ENCODE results near the gene TIMP1. TPM values are rescaled to one million over a fixed set of nuclear protein-coding genes. Genes with fewer than 3 reads are reported as not detected.

The TIMP1 gene
- total RNA-seq, 1 experiment from 2014 or later: 35.4 TPM

DNA sequence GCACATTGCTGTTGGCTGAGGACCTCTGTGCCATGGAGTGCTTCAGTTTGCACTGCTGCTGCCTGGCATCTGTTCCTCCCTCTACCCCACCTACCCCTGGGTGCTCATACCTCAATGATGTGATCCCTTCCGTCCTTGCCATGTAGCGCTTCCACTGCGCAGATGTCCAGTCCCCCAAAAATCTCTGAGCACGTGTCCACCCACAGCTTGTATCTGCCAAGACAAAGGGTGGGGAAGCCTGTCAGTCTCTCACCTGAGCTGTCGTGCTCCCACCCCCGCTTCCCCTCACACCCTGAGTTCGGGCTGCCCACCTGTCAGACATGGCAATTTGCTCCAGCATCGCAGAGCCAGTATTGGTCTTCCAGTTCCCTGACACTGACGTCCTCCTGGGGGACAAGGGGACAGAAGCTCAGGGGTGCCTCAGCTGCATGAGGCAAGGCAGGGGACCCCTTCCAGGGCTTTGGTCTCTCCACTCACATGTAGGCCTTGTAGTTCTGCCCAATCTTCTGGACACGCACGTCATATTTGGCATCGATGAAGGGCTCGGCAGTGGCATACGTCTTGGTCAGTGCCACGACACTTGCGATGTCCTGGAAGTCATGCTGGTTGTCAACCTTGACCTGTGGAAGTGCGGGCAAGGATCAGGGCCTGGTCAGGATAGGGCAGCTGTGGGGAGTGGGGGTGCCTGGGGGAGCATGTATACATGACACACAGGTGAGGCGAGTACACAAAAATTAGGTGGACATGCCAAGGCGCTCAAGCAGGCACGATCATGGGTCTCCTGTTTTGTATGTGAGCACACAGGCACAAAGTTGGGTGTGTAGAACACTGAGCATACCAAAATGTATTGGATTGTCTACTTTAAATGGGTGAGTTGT is 6.0 kb upstream of the TIMP1 start:
- H3K27ac Mint-ChIP-seq: peak overlapping the region; percentile 41; the same call in 1 of the 2 replicates
- H3K9me3 Mint-ChIP-seq: no peaks in the 10 kb centered on the region

GRCh38 chrX:47577424-47577823 is 4.8 kb upstream of the TIMP1 start:
- ATAC-seq (no peak), DNase-seq (ENCODE audit: low spot score) (no peak)
- TF ChIP-seq ATF2 (CRISPR knock-in tag; IDR thresholded peaks at IDR 0.05; ENCODE audit: borderline replicate concordance, low read depth) (no peak), EMX1 (CRISPR knock-in tag; IDR thresholded peaks at IDR 0.05) (no peak), IRF2 (CRISPR knock-in tag; IDR thresholded peaks at IDR 0.05; ENCODE audit: borderline replicate concordance, low read depth) (no peak)
- TF ChIP-seq, protein P1, sequence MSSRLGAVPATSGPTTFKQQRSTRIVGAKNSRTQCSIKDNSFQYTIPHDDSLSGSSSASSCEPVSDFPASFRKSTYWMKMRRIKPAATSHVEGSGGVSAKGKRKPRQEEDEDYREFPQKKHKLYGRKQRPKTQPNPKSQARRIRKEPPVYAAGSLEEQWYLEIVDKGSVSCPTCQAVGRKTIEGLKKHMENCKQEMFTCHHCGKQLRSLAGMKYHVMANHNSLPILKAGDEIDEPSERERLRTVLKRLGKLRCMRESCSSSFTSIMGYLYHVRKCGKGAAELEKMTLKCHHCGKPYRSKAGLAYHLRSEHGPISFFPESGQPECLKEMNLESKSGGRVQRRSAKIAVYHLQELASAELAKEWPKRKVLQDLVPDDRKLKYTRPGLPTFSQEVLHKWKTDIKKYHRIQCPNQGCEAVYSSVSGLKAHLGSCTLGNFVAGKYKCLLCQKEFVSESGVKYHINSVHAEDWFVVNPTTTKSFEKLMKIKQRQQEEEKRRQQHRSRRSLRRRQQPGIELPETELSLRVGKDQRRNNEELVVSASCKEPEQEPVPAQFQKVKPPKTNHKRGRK (CRISPR knock-in tag; IDR thresholded peaks at IDR 0.05; ENCODE audit: borderline replicate concordance): no peak
- TF ChIP-seq, protein P2, sequence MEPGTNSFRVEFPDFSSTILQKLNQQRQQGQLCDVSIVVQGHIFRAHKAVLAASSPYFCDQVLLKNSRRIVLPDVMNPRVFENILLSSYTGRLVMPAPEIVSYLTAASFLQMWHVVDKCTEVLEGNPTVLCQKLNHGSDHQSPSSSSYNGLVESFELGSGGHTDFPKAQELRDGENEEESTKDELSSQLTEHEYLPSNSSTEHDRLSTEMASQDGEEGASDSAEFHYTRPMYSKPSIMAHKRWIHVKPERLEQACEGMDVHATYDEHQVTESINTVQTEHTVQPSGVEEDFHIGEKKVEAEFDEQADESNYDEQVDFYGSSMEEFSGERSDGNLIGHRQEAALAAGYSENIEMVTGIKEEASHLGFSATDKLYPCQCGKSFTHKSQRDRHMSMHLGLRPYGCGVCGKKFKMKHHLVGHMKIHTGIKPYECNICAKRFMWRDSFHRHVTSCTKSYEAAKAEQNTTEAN (CRISPR knock-in tag; IDR thresholded peaks at IDR 0.05): no peak
- ChIA-PET POLR2A (no interaction called here), CTCF (no interaction called here)
- Mint-ChIP-seq H3K4me3 (no peak overlapping the region), H3K36me3 (peaks cover under 1% of the 10 kb centered on the region), H3K27me3 (ENCODE audit: low read depth) (no peaks in the 10 kb centered on the region), H3K27ac (no peak overlapping the region), H3K4me1 (peaks cover 31% of the 10 kb centered on the region), H3K9me3 (no peaks in the 10 kb centered on the region)

More for the DNA sequence above, 6.0 kb upstream of the TIMP1 start:
- TF ChIP-seq SMAD4 (CRISPR knock-in tag; IDR thresholded peaks at IDR 0.05) (no peak), ATF1 (CRISPR knock-in tag; IDR thresholded peaks at IDR 0.05) (no peak), FOXJ3 (CRISPR knock-in tag; IDR thresholded peaks at IDR 0.05; ENCODE audit: borderline replicate concordance) (no peak), SOX15 (CRISPR knock-in tag; IDR thresholded peaks at IDR 0.05) (no peak), FOXP1 (CRISPR knock-in tag; IDR thresholded peaks at IDR 0.05; ENCODE audit: borderline replicate concordance) (no peak), ZNF121 (CRISPR knock-in tag; IDR thresholded peaks at IDR 0.05) (no peak), USF2 (CRISPR knock-in tag; IDR thresholded peaks at IDR 0.05) (no peak), ZNF416 (CRISPR knock-in tag; IDR thresholded peaks at IDR 0.05) (no peak), GTF2I (CRISPR knock-in tag; conservative IDR thresholded peaks at IDR 0.05) (no peak), ZNF219 (CRISPR knock-in tag; IDR thresholded peaks at IDR 0.05; ENCODE audit: borderline replicate concordance) (no peak), ZNF396 (CRISPR knock-in tag; IDR thresholded peaks at IDR 0.05; ENCODE audit: borderline replicate concordance) (no peak), SP1 (CRISPR knock-in tag; conservative IDR thresholded peaks at IDR 0.05) (no peak), STAT6 (CRISPR knock-in tag; conservative IDR thresholded peaks at IDR 0.05; ENCODE audit: low read depth) (no peak), GRHL2 (CRISPR knock-in tag; IDR thresholded peaks at IDR 0.05; ENCODE audit: insufficient replicate concordance, severe bottlenecking) (no peak), MAX (CRISPR knock-in tag; IDR thresholded peaks at IDR 0.05) (no peak)
- TF ChIP-seq, protein P3, sequence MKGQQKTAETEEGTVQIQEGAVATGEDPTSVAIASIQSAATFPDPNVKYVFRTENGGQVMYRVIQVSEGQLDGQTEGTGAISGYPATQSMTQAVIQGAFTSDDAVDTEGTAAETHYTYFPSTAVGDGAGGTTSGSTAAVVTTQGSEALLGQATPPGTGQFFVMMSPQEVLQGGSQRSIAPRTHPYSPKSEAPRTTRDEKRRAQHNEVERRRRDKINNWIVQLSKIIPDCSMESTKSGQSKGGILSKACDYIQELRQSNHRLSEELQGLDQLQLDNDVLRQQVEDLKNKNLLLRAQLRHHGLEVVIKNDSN (CRISPR knock-in tag; IDR thresholded peaks at IDR 0.05): no peak
- TF ChIP-seq, protein P4, sequence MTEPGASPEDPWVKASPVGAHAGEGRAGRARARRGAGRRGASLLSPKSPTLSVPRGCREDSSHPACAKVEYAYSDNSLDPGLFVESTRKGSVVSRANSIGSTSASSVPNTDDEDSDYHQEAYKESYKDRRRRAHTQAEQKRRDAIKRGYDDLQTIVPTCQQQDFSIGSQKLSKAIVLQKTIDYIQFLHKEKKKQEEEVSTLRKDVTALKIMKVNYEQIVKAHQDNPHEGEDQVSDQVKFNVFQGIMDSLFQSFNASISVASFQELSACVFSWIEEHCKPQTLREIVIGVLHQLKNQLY (CRISPR knock-in tag; IDR thresholded peaks at IDR 0.05): no peak
- ChIA-PET CTCF (interaction anchor here (2.6 kb wide), 1 partner anchor 68 kb away, joined by 10 read pairs; no protein-coding TSS in a partner anchor), POLR2A (no interaction called here)
- Mint-ChIP-seq H3K4me1 (peaks cover 32% of the 10 kb centered on the region), H3K4me3 (no peak overlapping the region; the same call in 1 of the 2 replicates), H3K27me3 (ENCODE audit: low read depth) (no peaks in the 10 kb centered on the region), H3K36me3 (peaks cover 12% of the 10 kb centered on the region)
- ATAC-seq (no peak), DNase-seq (ENCODE audit: low spot score) (no peak)

Measured in WTC11 (cell line).